Thyroid gland (tissue), 4 donors: ENCODE measurements around the gene CTBS. TPM values are rescaled to one million over a fixed set of nuclear protein-coding genes. Genes with fewer than 3 reads are reported as not detected.

ENCODE experiments used
- DNase-seq, 2 donors: peaks; one replicate each; pipeline ENCODE4 v3.0.0-alpha.2; 2019
- H3K27ac ChIP-seq, 3 donors: fragments of 200-600 bp; sonication (generic); 1 replicate in 2 of 3; 2 replicates in 1 of 3; pipeline ENCODE4 v1.5.1; 2016 to 2019; ENCODE audit warnings: mild to moderate bottlenecking in 1 of 3, moderate library complexity in 1 of 3
- H3K27me3 ChIP-seq: fragments of 200-600 bp; sonication (generic); one replicate; pipeline ENCODE4 v1.5.1; 2019
- H3K36me3 ChIP-seq, 2 donors: fragments of 200-600 bp; sonication (generic); one replicate each; pipeline ENCODE4 v1.5.1; 2016 to 2019
- H3K4me1 ChIP-seq, 2 donors: fragments of 200-600 bp; sonication (generic); one replicate each; pipeline ENCODE4 v1.5.1; 2017 to 2019
- H3K4me3 ChIP-seq, 3 donors: fragments of 200-600 bp; sonication (generic); replicated peaks in 1 of 3; 1 replicate in 2 of 3; 2 replicates in 1 of 3; pipeline ENCODE4 v1.5.1; 2016; ENCODE audit warnings: mild to moderate bottlenecking in 1 of 3
- H3K9me3 ChIP-seq: fragments of 200-600 bp; sonication (generic); one replicate; pipeline ENCODE4 v1.5.1; 2017
- POLR2A ChIP-seq, 2 donors: fragments of 450-650 bp; IDR thresholded peaks; one replicate each; pipeline ENCODE4 v1.6.1; 2017; ENCODE audit warnings: antibody characterized with exemption in 2 of 2, mild to moderate bottlenecking in 2 of 2, moderate library complexity in 1 of 2
- WGBS, 2 donors: methylation state at CpG; one replicate each; pipeline ENCODE4 v1.1.5; 2017; 5-methylcytosine and 5-hydroxymethylcytosine counted together
- intact Hi-C: fragments of 100-400 bp; cut with DNase I; formaldehyde crosslinking; loops from one replicate; pipeline ENCODE4 v1.15.1; 2023
- total RNA-seq, 4 donors: library from RNA; depleted of rRNA; stranded (reverse); fragments of >200 nt; gene quantifications; one replicate each; pipeline ENCODE4 v1.2.3, GENCODE V29; 2016
- TF ChIP-seq, protein P1 (sequence below), 6 experiments: fragments of 200-600 bp in 3 of 6; fragments of 450-650 bp in 3 of 6; sonication (generic) in 3 of 6; IDR thresholded peaks; one replicate each; pipeline ENCODE4 v1.5.1; 2016 to 2019; ENCODE audit warnings: antibody characterized with exemption in 6 of 6, mild to moderate bottlenecking in 2 of 6, inconsistent platforms in 1 of 6, moderate library complexity in 1 of 6

Gene CTBS
- total RNA-seq, 4 donors from 2014 or later, result 14.9 to 24.1 (median 17.1) TPM

DNA sequence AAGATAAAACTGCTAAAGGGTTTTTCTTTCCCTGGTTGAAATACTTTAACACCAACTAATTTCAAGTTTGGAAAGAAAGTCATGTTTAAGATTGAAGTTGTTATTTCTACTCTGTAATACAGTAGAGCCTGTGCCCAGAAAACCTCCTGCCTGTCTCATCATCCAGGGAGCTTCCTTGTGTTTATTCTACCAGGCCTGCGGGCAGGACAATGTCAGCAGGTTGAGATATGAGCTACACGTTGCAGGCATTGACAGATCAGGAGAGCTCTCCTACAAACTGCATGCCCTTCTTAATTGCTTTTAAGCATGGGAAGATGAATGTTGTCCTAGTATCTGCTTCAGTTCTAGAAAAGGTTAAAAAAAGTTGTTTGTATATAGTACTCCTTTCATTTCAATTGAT is 43.1 kb upstream of the CTBS start:
- Histone ChIP-seq H3K36me3 (no peaks in the 10 kb centered on the region), H3K27ac (no peak overlapping the region), H3K4me1 (peaks cover 0 to 6% of the 10 kb centered on the region in 2 donors), H3K27me3 (no peaks in the 10 kb centered on the region), H3K9me3 (no peaks in the 10 kb centered on the region), H3K4me3 (no peak overlapping the region)
- TF ChIP-seq POLR2A (IDR thresholded peaks at IDR 0.05), result no peak
- TF ChIP-seq, protein P1, sequence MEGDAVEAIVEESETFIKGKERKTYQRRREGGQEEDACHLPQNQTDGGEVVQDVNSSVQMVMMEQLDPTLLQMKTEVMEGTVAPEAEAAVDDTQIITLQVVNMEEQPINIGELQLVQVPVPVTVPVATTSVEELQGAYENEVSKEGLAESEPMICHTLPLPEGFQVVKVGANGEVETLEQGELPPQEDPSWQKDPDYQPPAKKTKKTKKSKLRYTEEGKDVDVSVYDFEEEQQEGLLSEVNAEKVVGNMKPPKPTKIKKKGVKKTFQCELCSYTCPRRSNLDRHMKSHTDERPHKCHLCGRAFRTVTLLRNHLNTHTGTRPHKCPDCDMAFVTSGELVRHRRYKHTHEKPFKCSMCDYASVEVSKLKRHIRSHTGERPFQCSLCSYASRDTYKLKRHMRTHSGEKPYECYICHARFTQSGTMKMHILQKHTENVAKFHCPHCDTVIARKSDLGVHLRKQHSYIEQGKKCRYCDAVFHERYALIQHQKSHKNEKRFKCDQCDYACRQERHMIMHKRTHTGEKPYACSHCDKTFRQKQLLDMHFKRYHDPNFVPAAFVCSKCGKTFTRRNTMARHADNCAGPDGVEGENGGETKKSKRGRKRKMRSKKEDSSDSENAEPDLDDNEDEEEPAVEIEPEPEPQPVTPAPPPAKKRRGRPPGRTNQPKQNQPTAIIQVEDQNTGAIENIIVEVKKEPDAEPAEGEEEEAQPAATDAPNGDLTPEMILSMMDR (IDR thresholded peaks at IDR 0.05), result no peak
- intact Hi-C loops, result no loop called here
- DNase-seq, result no peak
- WGBS, 2 donors, result 63% methylated on average over 2 of the region's 2 CpGs

- no peak overlapping the region for H3K4me3 ChIP-seq
- no peaks in the 10 kb centered on the region for H3K27me3 ChIP-seq
- no peaks in the 10 kb centered on the region for H3K36me3 ChIP-seq
- peaks cover 0 to 6% of the 10 kb centered on the region in 2 donors for H3K4me1 ChIP-seq
- no peaks in the 10 kb centered on the region for H3K9me3 ChIP-seq
- WGBS, 2 donors, result 92 to 98% methylated on average over 1 of the region's 1 CpG
- H3K27ac ChIP-seq, result no peak overlapping the region
- intact Hi-C loops, result no loop called here
- TF ChIP-seq POLR2A (IDR thresholded peaks at IDR 0.05), result no peak
- TF ChIP-seq, protein P1 (IDR thresholded peaks at IDR 0.05), result no peak
- DNase-seq, result no peak
Observed at GRCh38 chr1:84615790-84616189, 41.5 kb upstream of the CTBS start.

- H3K9me3 ChIP-seq, result no peaks in the 10 kb centered on the region
- WGBS, 2 donors, result 88 to 95% methylated on average over 2 of the region's 2 CpGs
- TF ChIP-seq, protein P1 (IDR thresholded peaks at IDR 0.05), result no peak
- no peak for TF ChIP-seq POLR2A (IDR thresholded peaks at IDR 0.05)
- H3K27me3 ChIP-seq, result no peaks in the 10 kb centered on the region
- DNase-seq, result no peak
- intact Hi-C loops, result no loop called here
- H3K36me3 ChIP-seq, result no peaks in the 10 kb centered on the region
- no peak overlapping the region for H3K27ac ChIP-seq
- no peak overlapping the region for H3K4me3 ChIP-seq
- H3K4me1 ChIP-seq, result no peaks in the 10 kb centered on the region
Observed at GRCh38 chr1:84613887-84614286, 39.6 kb upstream of the CTBS start.

DNA sequence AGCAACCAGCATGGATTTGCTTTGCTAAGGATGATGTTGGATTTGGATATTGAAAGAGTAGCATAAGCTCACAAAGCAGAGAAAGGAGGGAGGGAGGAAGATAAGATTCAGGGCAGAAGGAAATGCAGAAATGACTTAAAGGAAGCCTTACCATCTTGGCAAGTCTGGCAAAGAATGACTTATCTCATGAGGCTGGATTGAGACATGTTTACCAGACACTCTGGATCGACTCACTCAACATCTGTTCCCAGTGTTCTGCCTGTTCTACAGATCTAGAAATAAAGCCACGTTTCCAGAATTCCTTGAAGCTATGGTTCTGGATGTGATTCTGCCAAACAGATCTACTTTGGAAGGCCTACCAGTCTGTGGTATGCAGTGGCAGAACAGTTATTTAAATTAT is 38.8 kb upstream of the CTBS start:
- intact Hi-C loops, result no loop called here
- DNase-seq, result no peak
- Histone ChIP-seq H3K4me3 (no peak overlapping the region), H3K9me3 (no peaks in the 10 kb centered on the region), H3K27ac (no peak overlapping the region), H3K36me3 (no peaks in the 10 kb centered on the region), H3K27me3 (no peaks in the 10 kb centered on the region), H3K4me1 (no peaks in the 10 kb centered on the region)
- 82 to 87% methylated on average over 2 of the region's 2 CpGs for WGBS, 2 donors
- TF ChIP-seq POLR2A (IDR thresholded peaks at IDR 0.05), result no peak
- TF ChIP-seq, protein P1 (IDR thresholded peaks at IDR 0.05), result no peak

GRCh38 chr1:84611796-84612195 is 37.6 kb upstream of the CTBS start:
- H3K27ac ChIP-seq, result no peak overlapping the region
- no peak overlapping the region for H3K4me3 ChIP-seq
- intact Hi-C loops, result no loop called here

More at GRCh38 chr1:84611796-84612195, 37.6 kb upstream of the CTBS start:
- Histone ChIP-seq H3K27me3 (no peaks in the 10 kb centered on the region), H3K4me1 (no peaks in the 10 kb centered on the region), H3K9me3 (no peaks in the 10 kb centered on the region), H3K36me3 (no peaks in the 10 kb centered on the region)
- WGBS, 2 donors, result 14 to 15% methylated on average over 3 of the region's 3 CpGs
- no peak for DNase-seq
- TF ChIP-seq, protein P1 (IDR thresholded peaks at IDR 0.05), result no peak
- no peak for TF ChIP-seq POLR2A (IDR thresholded peaks at IDR 0.05)
